Fibroblast of skin of left quadriceps (primary cell): ENCODE results near the gene DTNB.

Experiments used
- DNase-seq, 2 experiments: peaks; one replicate each; pipeline ENCODE4 v3.0.0-alpha.2; 2013; ENCODE audit warnings: low read depth in 2 of 2

The DTNB gene

DNA sequence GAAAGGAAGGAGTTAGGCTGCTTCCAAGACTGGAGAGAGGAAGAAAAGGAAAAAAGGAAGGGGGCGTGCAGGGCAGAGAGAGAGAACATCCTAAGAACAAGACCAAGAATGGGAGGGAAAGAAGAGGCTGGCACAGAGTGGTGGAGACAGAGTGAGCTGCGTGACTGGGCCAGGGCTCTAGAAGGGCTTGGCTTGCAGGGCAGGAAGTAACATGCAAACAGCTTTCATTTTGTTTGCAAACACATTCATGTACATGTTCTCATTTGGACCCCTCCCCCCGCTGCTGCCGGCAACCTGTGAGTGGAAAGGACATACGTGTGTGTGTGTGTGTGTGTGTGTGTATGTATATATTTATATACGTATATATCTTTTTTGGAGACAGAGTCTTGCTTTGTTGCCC is 284.9 kb downstream of the DTNB start:
- DNase-seq, result no peak

DNA sequence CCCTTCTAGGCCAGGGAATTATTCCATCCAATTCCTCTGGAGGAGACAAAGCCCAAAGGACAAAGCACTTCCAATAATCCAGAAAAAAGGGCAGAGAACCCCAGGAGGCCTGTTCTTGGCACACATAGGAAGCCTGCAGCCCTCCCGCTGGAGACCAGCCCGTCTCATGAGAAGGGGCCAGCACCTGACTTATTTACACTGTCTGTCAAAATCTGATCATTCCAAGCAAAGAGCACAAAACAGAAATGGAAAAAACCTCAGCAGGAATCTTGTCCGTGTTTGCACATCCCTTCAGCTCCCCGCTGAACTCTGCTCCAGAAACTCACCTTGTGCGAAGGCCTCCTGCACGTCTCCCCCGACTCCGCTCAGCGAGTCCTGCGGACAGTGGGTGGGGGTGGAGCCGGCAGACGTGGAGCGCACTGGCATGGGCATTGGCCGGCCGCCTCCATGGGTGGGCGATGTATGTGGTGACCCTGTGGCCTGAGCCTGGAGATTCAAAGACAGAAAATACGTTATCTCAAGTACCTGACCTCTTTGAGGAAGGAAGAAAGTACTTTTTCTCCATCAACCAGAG is 285.4 kb downstream of the DTNB start:
- DNase-seq, result no peak

DNA sequence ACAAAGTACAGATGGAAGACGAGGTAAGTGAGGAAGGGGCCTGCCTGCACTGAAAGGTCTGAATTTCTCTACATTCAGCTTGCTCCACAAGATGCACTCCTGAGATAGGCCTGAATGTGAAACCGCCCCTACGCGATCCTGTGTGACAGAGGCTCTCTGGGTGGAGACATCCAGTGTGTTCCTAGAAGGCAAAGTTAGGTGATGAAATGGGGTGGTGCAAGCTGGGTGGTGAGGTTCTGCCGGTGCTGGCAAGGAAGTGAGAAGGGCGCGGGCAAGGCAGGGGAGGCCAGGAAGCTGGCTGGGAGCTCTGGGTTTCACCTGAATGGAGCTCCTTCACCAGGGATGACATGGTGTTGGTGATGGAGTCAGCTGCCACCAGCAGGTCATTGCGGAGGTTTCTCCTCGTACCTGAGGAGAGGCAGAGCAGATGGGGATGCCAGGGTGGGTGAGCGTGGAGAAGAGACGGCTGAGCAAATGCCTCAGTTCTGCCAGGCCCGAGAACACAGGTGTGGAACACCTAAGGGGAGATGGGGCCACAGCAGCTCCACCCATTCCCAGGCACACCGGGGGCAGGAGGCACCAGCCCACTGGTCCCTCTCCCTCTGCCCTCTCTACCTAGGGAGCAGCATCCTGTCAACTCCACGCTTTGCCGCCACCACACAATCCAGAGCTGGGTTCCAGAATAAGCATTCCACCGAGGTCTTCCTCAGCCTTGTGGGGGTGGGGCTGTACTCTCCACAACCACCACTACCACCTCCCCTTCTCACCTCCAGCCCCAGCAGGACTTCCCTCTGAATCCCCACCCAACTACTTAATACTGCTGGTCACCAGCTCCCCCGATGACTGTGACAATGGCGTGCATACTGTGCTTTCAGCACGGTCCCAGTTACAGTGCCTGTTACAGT is 286.2 kb downstream of the DTNB start:
- DNase-seq, result no peak

DNA sequence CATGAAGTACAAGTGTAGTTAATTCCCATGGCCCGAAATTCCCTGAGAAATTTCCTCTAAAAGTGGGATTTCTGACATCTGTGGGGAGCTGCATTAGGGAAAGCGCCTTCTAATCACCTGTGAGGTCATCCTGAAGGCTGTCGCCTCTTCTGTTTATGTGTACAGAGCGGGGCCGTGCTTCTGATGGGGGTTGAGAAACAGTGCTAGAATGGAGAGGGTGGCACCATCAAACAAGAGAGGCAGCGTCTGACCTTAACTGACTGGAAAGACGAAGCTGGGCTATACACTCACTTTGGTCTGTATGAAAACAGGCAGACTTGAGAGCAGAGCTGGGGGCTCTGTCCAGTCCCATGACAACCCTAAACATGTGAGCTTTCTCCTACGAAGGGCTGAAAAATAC is 287.5 kb downstream of the DTNB start:
- DNase-seq, result no peak

DNA sequence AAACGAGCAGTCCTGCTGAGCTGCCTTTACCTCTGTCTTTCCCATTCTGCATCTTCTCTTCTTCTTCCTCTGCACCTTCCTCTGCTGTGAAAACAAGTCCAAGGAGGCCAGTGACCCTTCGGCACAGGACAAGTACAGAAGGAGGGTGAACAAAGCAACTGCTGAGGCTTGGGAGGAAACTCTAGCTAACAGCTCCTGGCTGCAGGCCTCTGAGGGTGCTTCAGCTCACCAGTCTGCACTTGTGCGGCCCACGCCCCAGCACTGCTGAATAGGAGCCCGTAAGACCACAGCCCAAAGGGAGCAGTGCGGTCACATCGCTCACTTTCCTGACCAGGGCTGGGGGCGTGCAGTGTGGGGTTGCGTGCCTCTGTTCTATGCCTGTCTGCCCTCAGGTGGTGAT is 289.6 kb downstream of the DTNB start:
- DNase-seq, result no peak

DNA sequence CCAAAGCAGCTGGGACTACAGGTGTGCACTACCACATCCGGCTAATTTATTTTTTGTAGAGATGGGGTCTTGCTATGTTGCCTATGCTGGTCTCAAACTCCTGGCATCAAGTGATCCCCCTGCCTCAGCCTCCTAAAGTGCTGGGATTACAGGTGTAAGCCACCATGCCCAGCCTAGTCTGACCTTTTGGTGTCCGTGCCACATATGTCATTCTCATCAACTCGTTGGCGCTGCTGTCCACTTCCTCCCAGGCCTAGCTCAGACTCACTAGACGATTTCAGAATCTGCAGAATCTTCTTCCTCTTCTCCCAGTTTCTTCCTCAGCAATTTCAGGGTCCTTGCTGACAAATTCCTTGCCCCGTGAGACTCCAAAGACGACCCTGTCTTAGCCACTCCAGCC is 291.9 kb downstream of the DTNB start:
- DNase-seq, result no peak

DNA sequence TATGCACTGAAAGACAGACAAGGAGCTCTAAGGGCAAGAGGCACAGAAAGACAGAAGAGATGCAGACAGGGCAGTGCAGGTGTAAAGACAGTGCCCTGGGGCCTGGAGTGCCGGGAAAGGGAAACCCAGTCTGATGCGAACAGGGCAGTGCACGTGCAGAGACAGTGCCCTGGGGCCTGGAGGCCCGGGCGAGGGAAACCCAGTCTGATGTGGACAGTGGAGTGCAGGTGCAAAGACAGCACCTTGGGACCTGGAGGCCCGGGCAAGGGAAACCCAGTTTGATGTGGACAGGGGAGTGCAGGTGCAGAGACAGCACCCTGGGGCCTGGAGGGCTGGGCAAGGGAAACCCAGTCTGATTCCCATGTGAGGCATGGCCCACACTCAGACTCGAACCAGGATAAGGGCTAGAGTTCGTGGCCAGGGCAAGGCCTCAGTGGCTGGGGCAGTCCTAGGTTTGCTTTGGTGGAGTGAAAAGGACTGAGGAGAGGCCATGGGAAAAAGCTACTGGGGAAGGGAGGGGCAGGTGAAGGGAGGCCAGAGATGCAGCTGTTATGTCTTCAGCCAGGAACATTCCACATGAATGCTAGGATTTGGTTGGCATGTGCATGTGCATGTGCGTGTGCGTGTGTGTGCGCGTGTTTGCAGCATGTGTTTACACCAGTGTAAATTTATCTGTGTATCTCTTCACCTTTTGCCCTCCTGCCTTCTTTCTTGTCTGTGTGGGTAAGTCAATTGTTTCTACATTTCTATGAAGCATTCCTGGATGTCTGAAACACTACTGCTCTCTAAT is 292.6 kb downstream of the DTNB start:
- DNase-seq, result no peak

DNA sequence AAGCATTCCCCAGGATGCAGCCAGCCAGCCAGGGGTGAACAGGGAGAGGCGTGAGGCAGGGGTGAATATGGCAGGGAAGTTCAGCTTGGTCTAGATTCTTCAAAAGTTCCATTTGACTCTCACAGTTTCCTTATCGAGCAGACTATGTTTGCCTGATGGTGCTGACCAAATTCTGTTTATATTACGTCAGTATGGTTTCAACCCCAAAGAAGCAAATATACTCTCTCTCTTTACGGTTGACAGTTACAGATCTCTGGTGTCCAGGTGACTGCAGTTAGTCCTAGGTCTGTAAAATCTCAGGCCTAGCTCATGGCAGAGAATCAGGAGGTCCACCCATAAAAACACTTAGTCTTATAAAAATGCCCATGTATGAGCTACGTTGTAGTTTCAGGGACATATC is 293.4 kb downstream of the DTNB start:
- DNase-seq, result no peak

DNA sequence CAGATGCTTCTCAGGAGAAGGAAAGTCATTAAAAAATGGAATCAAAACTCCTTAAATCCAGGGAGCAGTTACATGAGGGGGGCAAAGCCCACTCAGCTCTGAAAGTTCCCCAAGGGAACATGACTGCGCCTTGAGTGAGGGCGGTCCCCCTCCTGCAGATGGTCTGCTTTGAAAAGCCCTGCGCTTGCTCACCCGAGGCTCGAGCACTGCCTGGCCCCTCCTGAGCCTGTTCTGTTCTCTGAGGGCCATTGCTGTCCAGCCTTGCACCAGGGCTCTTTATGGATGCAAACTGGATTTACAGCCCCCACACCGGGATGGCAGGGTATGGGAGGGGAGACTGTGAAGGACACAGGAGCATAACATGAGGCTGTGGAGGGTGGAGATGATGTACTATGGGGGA is 293.8 kb downstream of the DTNB start:
- no peak for DNase-seq

DNA sequence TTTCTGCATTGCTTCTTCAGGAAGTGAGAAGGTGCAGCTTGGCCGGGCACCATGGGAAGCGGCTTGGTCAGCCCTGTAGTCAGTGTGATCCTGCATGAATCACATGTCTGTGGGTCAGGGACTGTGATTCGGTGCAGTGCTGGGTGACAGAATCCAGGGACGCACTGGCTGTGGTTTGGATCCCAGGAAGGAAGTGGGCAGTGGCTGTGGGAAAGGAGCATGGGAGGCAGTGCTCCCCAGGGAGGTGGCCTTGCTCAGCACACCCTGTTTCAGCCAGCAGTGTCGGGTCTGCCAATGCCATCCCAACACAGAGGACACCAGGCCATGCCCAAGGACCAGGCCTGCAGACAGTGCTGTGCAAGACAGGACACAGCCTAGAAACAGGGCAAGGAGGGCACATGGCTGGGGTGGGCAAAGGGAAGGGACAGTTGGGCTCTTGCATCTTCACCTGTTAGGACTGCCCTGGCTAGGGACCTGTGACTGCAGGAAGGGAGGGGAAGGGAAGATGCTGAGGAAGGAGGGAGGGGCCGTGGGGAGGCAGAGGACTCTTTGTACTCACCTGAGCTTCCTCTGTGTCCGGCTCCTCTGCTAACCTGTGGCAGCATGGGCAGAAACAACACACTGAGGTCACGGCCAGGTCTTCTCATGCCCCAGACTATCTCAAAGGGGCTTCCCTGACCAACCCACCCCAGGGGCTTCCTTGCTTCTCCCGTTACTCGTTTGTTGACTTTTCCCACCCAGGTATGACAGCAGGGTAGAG is 294.5 kb downstream of the DTNB start:
- DNase-seq, result no peak

DNA sequence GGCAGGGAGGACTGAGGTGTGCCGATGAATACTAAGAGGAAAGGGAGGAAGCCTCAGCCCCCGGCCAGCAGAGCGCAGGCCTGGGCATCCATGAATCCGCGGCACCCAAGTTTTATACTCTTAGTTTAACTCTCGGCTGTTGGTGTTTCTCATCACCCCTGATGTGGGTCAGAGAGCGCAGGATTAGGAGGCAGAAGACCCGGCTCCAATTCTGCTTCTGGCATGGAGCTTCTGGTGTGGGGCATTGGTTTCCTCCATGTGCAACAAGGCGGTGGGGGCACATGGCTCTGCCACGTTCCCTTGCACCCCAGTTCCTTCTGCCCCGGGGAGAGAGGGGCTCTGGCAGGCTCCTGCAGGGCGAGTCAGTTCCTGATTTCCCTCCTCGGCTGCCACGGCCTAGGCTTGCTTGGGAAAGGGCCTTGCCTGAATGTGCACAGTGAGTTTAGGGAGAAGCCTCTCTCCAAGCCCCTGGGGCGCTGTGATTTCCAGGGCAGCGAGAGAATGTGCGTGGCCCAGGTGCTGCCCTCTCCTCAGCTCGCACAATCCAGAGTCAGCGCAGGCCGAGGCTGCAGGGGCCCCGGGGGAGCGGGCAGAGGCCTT is 295.5 kb downstream of the DTNB start:
- no peak for DNase-seq

DNA sequence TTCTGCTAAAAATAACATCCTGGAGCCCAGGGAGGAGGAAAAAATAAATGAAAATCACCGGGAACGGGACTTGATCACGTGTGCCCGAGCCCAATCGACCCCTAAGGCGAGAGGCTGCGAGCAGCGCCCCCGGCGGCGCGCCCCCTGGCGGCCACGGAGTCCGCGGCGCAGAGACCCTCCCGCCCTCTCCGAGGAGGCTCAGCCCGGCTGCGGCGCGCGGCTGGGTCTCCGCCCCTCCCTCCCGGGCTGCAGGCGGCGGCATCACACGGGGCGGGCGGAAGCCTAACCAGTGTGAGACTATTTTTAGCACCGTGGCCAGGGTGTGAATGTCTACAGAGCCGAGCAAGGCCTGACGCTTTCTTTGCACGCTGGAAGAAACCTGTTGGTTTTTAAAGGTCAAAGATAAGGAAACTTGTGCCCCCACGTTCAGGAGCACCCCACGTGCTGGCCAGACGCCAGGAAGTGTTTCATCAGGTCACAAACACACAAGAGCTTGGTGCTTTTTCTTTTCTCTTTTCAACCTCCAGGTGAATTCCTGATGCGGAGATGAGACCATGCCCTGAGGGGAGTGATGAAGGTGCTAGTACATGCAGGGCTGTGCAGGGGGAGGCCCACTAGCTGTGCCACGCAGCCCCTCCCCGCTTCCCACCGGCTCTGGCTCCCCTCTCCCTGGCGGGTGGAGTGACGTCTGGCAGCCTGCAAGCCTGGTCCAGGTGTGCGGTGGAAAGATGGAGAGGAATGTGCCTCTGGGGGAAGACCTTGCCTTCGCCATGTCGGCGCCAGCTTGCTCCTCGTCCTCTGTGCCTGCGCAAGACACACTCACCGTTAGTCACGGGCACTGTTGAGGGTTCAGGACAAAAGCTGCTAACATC is 296.4 kb downstream of the DTNB start:
- peak; percentile 78 to 80 for DNase-seq

DNA sequence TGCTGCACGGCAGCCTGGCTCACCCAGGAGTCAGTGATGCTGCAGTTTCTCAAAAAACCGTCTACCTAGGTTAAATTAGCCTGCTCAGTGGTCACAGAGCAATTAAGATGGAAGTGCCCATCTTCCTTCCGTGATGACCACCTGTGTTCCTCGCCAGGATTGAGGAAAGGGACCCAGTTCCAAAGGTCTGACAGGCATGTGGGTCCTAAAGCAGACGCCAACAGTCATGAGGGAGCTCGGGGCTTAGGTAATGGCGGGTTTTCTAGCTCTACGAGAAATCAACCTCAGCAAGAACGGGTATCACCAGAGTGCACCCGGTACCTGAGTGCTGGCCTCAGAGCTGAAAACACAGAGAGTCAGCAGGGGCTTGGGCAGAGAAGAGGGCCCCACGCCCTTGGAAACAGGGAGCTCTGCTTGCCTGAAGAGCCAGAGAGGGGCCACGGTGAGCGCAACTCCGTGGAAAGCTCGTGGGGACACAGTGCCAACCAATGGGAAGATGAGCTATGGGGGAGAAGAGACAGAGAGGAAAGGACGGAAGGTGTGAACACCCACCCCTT is 297.3 kb downstream of the DTNB start:
- no peak for DNase-seq

DNA sequence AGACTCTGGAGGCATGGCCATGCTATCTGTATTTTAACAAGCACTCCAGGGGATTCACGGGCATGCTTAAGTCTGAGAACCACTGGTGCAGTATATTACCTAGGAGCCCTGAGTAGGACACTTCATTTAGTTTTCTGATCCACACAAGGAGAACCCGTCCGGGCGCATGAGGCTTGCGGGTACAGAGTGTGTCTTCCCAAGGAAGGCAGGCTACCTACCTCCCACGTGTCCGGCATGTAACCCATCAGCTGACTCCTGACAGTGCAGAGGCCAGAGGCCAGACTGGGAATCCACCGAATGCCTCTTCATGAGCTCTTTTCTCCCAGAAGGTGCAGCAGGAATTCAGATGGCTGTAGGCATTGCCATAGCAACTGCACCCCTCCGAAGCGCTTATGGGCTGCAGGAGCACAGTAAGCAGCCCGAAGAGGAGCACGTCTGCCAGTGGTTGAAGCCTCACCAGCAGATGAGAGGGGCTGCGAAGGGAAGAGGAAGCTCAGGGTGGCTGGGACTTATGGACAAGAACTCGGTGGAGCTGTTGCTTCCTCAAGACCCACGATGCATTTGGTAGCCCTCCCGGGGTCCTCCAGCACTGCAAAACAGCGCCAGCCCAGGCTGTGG is 297.9 kb downstream of the DTNB start:
- DNase-seq, result no peak

DNA sequence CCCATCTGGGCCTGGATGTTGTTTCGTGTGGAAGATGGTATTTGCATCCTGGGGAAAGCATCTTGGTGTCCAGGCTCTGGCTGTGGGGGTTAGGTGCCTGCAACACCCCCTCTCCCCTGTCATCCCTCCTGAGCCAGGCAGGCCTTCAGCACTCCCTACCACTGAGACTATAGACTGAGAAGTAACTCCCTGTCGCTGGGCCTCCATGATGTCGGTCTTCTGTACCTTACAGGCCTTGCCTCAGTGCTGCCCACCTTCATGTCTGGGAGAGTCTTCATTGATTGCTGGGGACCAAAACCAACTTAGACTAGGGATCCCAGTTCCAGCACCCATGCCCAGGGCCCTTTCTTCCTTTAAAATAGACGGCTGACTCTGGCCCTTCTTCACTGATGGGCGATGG is 298.6 kb downstream of the DTNB start:
- no peak for DNase-seq

DNA sequence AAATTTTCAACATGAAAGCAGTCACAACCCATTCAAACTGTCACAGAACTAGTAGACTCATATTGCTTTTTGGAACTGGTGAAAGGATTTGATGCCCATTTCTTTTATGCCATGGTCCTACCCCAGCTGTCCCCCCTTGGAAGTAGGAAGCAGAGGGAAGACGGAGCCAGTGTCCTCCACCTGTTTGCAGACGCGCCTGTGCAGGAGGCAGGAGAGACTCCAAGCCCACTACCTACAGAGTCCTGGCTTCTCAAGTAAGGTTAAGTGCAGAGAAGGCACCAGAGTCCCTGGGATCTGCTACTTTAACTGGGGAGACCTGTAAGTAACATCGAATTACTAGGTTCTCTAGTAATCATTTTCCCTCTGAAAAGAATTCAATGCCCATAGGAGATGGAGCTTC is 299.0 kb downstream of the DTNB start:
- DNase-seq, result no peak

DNA sequence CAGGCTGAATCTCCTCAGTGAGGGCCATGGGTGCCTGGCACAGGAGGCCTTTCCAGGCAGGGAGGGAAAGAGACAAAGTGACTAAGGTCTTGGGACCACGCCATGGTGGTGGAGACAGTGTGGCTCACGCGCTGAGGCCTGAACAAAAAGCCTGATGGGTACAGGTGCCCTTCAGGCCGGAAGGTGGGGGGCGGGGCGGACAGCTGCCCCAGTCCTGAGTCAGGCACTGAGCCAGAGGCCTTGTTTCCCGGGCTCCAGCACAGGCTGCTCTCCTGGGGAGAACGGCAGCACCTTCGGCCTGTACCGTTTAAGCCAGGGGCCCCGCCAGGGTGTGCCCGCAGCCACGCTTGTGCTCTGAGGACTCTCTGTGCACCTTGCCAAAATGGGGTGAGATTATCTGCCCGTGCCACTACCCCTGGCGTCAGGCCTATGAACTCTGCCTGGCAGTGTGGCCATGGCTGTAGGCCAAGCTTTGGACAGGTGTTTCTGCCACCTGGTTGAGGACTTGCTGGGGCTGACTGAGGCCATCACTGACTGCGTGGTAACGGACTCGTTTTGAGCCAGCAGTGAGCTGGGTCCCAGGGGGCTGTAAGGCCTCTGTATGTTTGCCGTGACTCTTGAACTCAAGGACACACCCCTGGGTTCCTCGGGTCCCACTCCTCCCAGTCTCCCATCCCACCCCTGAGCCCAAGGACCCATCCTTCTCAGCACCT is 300.0 kb downstream of the DTNB start:
- no peak for DNase-seq

DNA sequence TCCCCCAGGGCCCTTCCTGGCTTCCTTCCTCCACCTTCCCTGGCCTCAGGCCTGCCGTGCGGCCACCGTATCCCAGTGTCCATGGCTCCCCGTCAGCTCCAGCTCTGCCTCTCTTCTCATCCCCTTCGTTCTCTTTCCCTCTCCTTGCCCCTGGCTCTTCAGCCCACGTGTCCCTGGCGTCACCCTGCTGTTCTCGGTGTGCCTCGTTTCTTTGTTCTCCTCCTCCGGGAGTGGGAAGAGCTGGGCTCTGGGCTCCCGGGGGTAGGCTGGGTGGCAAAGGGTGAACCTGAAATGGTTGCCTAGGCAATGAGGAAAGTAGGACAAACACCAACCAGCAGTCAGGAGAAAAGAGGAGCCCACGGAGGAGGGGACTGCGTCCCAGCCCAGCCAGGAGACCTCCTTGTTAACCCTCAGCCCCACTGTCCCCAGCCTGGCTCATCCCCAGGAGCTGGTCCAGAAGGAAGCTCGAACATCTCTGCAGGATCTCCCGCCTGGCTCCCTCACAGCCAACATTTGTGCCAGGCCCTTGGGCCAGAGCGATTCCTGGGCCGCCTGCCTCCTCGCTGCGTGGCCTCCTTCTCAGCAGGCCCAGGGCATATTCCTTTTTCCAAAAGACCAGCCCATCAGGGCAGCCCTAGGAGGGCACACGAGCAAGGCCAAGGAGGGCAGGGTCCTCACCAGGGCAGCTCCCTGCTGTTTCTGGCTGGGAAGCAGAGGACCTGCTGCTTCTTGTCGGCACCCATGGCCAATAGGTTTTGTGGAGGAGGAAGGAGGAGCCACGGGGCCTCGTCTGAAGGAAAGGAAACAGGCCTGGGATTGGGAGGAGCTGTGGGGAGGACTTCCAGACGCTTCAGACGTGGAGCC is 300.7 kb downstream of the DTNB start:
- DNase-seq, result no peak
